ENCODE measurements around the gene ATN1.
A peak's percentile ranks its signal among the peaks of the same experiment; 100 is the strongest.

ATN1 gene

DNA sequence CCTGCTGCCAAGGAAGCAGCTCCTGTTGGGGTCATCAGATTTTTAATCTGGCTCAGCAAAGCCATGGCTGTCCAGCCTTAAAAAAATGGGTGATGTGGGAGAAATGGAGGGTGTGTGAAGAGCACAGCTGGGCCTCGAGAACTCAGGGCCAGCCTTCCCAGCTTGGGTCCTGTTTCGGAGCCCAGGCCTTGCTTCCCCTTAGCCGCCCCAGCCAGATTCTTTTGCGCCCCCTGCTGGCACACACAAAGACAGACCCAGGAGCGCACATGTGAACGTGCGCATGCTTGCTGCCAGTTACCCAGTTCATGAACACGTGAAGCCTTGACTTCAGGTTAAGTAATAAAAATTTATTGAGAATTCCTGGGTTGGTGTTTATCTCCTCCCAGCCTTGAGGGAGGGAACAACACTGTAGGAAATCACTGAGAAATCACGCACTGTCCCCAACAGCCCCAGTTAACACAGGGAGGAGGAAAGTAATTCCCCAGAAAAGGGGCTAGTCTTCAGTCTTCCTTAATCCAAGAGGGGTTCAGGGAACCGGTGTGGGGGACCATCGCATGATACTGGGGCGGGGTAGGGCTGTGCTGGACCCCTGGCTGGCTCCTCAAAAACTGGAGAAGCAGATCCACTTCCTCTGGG lies 37.4 kb downstream of the ATN1 start (continued):
- peak; percentile 77 for TF ChIP-seq ZBTB20 (tag by site-specific recombination; IDR thresholded peaks at IDR 0.05)
- no peak for TF ChIP-seq ZNF23 (tag by site-specific recombination; IDR thresholded peaks at IDR 0.05; ENCODE audit: borderline replicate concordance)
- TF ChIP-seq SCRT1 (tag by site-specific recombination; IDR thresholded peaks at IDR 0.05; ENCODE audit: borderline replicate concordance) = no peak
- no peak for TF ChIP-seq ZNF354C (tag by site-specific recombination; IDR thresholded peaks at IDR 0.05; ENCODE audit: borderline replicate concordance, low read depth)
- TF ChIP-seq ZNF518A (tag by site-specific recombination; conservative IDR thresholded peaks at IDR 0.05; ENCODE audit: low read depth) = no peak
- TF ChIP-seq KLF1 (tag by site-specific recombination; IDR thresholded peaks at IDR 0.05) = peak; percentile 9; the same call in 1 of the 2 replicates
- TF ChIP-seq ZFP37 (tag by site-specific recombination; IDR thresholded peaks at IDR 0.05) = peak; percentile 68; the same call in 1 of the 2 replicates
- peak; percentile 33; the same call in 1 of the 2 replicates for TF ChIP-seq ZBTB48 (tag by site-specific recombination; IDR thresholded peaks at IDR 0.05)
- no peak for TF ChIP-seq HOXA7 (CRISPR knock-in tag; IDR thresholded peaks at IDR 0.05; ENCODE audit: borderline replicate concordance)
- no peak for TF ChIP-seq SETDB1 (IDR thresholded peaks at IDR 0.05; ENCODE audit: insufficient read length, low read length)
- no peak for TF ChIP-seq FEZF1 (tag by site-specific recombination; IDR thresholded peaks at IDR 0.05)

DNA sequence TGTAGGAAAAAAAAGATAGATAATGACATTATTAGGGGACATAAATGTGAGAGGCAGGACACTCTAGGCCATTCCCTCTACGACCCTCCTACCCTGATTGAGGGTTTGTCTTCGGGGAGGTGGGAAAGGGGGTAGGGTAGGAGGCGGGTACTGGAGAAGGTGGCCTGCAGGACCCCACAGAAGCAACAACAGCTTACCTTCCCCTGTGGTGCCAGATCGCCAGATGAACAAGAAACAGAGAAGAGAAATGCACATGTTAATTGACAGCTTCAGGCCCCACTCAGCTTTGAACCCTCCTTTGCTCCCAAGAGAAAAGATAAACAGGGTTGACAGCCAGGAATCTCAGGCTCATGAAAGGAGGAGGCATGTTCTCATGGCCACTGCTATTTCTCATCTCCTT lies 38.0 kb downstream of the ATN1 start:
- TF ChIP-seq SP2 (tag by site-specific recombination; IDR thresholded peaks at IDR 0.05) (peak; percentile 42; the same call in 1 of the 2 replicates), WT1 (tag by site-specific recombination; IDR thresholded peaks at IDR 0.05) (0 out of 2 replicates have a peak, but pooled peaks have one; percentile 27), ZNF366 (tag by site-specific recombination; conservative IDR thresholded peaks at IDR 0.05) (0 out of 2 replicates have a peak, but pooled peaks have one; percentile 3), GLIS1 (tag by site-specific recombination; IDR thresholded peaks at IDR 0.05) (peak; percentile 38), ZSCAN30 (tag by site-specific recombination; IDR thresholded peaks at IDR 0.05) (0 out of 2 replicates have a peak, but pooled peaks have one; percentile 12), ZNF747 (tag by site-specific recombination; IDR thresholded peaks at IDR 0.05) (no peak)
- TF ChIP-seq, protein P1, sequence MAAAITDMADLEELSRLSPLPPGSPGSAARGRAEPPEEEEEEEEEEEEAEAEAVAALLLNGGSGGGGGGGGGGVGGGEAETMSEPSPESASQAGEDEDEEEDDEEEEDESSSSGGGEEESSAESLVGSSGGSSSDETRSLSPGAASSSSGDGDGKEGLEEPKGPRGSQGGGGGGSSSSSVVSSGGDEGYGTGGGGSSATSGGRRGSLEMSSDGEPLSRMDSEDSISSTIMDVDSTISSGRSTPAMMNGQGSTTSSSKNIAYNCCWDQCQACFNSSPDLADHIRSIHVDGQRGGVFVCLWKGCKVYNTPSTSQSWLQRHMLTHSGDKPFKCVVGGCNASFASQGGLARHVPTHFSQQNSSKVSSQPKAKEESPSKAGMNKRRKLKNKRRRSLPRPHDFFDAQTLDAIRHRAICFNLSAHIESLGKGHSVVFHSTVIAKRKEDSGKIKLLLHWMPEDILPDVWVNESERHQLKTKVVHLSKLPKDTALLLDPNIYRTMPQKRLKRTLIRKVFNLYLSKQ (tag by site-specific recombination; IDR thresholded peaks at IDR 0.05; ENCODE audit: borderline replicate concordance) = no peak
- ChIA-PET POLR2A (interaction anchor here (0.5 to 4.1 kb wide), 4 partner anchors 21 to 96 kb away, joined by 3 to 67 read pairs (median 11); partner anchors contain the start of genes C12orf57, RNU7-1 and SPSB2), CTCF (interaction anchor here (0.6 to 7.7 kb wide), 9 partner anchors 10 to 143 kb away, joined by 3 to 138 read pairs (median 4); partner anchors contain the start of genes C12orf57 and RNU7-1)
- peaks cover 2% of the 10 kb centered on the region; the same call in 1 of the 2 replicates for H3K4me1 ChIP-seq (ENCODE audit: control insufficient read depth, insufficient read depth, low read length)
- no peak overlapping the region for H3K27ac ChIP-seq (ENCODE audit: extremely low read depth, low read depth, low read length)
- H3K9me3 ChIP-seq (ENCODE audit: control insufficient read depth, insufficient read depth, low read depth, low read length) = no peaks in the 10 kb centered on the region
- peaks cover 14 to 55% of the 10 kb centered on the region in 2 experiments for H3K36me3 ChIP-seq (ENCODE audit: control insufficient read depth in 2 of 2, insufficient read depth in 1 of 2, low read length in 2 of 2)
- H3K4me3 ChIP-seq (ENCODE audit: low read depth, low read length) = no peak overlapping the region
